H1 (cell line): Measurements from ENCODE around the gene RIGI. TPM values are rescaled to one million over a fixed set of nuclear protein-coding genes. Genes with fewer than 3 reads are reported as not detected.

Experiments used
- BRCA1 ChIP-seq: IDR thresholded peaks from 2 replicates; pipeline ENCODE4 v1.6.1; 2012; ENCODE audit warnings: low read depth, low read length, improper control_type of control experiment
- CHD7 ChIP-seq: fragments of 300-600 bp; sonication (generic); IDR thresholded peaks from 2 replicates; pipeline ENCODE4 v1.7.1; 2012; ENCODE audit warnings: low read length, moderate library complexity, mild to moderate bottlenecking, inconsistent platforms; ENCODE audit not compliant: insufficient replicate concordance
- EZH2 ChIP-seq: fragments of 200-600 bp; sonication (generic); IDR thresholded peaks from 2 replicates; pipeline ENCODE4 v1.7.1; 2012; ENCODE audit warnings: low read depth, mild to moderate bottlenecking, moderate library complexity, low read length, inconsistent platforms; ENCODE audit not compliant: severe bottlenecking
- HDAC2 ChIP-seq, 2 experiments: fragments of 300-600 bp in 1 of 2; sonication (generic) in 1 of 2; IDR thresholded peaks; 2 replicates each; pipeline ENCODE4 v1.6.1; 2011 to 2012; ENCODE audit warnings: low read depth in 2 of 2, low read length in 2 of 2, mild to moderate bottlenecking in 2 of 2, moderate library complexity in 2 of 2, borderline replicate concordance in 1 of 2, inconsistent platforms in 1 of 2
- KDM5A ChIP-seq: fragments of 200-600 bp; IDR thresholded peaks from 2 replicates; pipeline ENCODE4 v1.7.1; 2012; ENCODE audit warnings: mild to moderate bottlenecking, low read length, inconsistent platforms, mixed read lengths
- SAP30 ChIP-seq: fragments of 300-600 bp; sonication (generic); IDR thresholded peaks from 2 replicates; pipeline ENCODE4 v1.7.1; 2012; ENCODE audit warnings: low read length, moderate library complexity, mild to moderate bottlenecking, inconsistent platforms; ENCODE audit not compliant: insufficient read depth, insufficient replicate concordance
- TAF7 ChIP-seq: optimal IDR thresholded peaks from 2 replicates; pipeline ENCODE3; 2011; ENCODE audit warnings: low read depth, mild to moderate bottlenecking, inconsistent platforms, low read length, moderate library complexity, borderline replicate concordance
- YY1 ChIP-seq: IDR thresholded peaks from 2 replicates; pipeline ENCODE4 v1.6.1; 2011; ENCODE audit warnings: low read depth, mild to moderate bottlenecking, low read length
- polyA plus RNA-seq, 7 experiments: library from polyadenylated mRNA; depleted of rRNA in 3 of 7; stranded (reverse) in 5 of 7; unstranded in 2 of 7; fragments of >200 nt in 5 of 7; fragments of 200-250 nt in 2 of 7; gene quantifications; 1 replicate in 5 of 7; 2 replicates in 1 of 7; 4 replicates in 1 of 7; pipeline versions ENCODE4 v1.2.1 to v1.2.3, GENCODE V29; 2011 to 2013; ENCODE audit warnings: missing spikeins in 2 of 7, mixed read lengths in 2 of 7
- total RNA-seq: library from RNA; stranded (reverse); fragmentation: NEBNext Ultra II Directional; extraction: Animal tissue kit (Norgen Biotek cat#: 25700); gene quantifications from 2 replicates; pipeline ENCODE4 v1.2.1, GENCODE V29; 2021

Gene RIGI
- total and polyA plus RNA-seq, 2 of the 8 experiments (the other 6 are each of a cell fraction or from before 2014, with no cell fraction given), result 3.1 to 6.7 TPM

DNA sequence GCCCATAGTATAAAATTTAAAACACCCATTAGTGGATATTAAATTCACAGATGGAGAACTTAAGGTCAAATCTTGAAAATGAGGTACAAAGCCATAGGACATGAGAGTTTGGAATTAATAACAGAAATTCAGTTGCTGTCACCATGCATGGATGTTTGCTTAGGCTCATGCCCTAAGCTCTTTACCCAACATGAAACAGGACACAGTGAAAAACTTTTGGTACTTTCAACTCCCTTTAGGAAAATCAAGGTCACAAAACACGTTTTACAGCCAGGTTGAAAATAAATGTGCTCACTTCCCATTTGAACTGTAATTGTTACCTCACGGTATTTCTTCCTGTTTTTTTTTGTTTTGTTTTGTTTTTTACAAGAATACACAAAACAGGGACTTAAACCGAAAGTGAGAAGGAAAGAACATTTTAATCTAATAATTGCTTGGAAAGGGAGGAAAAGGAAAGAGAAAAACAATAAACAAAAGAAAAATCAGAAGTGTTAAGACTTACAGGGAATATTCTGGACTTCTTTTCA lies 32.5 kb upstream of the RIGI start (continued):
- TF ChIP-seq CHD7 (no peak), TAF7 (no peak), YY1 (no peak), EZH2 (no peak), SAP30 (no peak), HDAC2 (IDR thresholded peaks at IDR 0.05; ENCODE audit: borderline replicate concordance in 1 of 2, low read depth in 2 of 2, low read length in 2 of 2) (no peak), KDM5A (no peak), BRCA1 (no peak)
- TF ChIP-seq, all 59 proteins: peak for 0
